Measurements from ENCODE around the gene GAS2L2. TPM values are rescaled to one million over a fixed set of nuclear protein-coding genes. Genes with fewer than 3 reads are reported as not detected.

Gene GAS2L2
- total RNA-seq, 1 donor from 2014 or later, result not detected

DNA sequence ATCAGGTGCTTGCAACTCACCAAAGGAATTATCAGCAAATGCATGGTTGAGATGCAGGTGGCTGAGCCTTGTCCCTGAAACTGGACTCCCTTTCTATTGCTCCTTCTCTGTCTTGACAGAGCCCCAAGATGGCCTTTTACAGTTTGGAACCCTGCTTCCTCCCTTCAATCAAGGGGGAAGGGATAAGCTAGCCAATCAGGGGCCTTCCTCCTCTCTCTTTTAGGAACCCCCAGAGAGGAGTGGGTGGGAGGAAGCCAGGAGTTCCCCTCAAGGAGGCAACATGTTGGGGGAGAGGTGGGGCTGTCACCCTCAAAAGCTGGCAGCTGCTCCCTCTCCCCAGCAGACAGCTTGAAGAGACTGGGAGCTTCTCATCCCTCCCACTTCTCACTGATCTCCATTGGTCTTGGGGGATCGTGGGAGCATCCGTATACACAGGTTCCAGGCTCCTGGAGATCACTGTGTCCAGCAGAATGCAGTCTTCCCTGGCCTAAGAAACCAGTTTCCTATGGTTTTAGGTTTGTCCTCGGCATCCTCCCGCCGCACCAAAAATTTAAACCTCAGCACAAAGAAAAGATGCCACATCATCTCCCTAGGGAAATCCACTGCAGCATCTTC is 14.4 kb downstream of the GAS2L2 start:
- DNase-seq (ENCODE audit: low read depth) (no peak), FAIRE-seq (no peak)
- Histone ChIP-seq H3K4me3 (ENCODE audit: low read depth, low read length) (no peak overlapping the region), H3K27me3 (ENCODE audit: control insufficient read depth, insufficient read depth, low read length) (peaks cover 25% of the 10 kb centered on the region), H3K36me3 (ENCODE audit: control insufficient read depth, insufficient read depth, low read length) (no peaks in the 10 kb centered on the region)
- TF ChIP-seq, protein P1, sequence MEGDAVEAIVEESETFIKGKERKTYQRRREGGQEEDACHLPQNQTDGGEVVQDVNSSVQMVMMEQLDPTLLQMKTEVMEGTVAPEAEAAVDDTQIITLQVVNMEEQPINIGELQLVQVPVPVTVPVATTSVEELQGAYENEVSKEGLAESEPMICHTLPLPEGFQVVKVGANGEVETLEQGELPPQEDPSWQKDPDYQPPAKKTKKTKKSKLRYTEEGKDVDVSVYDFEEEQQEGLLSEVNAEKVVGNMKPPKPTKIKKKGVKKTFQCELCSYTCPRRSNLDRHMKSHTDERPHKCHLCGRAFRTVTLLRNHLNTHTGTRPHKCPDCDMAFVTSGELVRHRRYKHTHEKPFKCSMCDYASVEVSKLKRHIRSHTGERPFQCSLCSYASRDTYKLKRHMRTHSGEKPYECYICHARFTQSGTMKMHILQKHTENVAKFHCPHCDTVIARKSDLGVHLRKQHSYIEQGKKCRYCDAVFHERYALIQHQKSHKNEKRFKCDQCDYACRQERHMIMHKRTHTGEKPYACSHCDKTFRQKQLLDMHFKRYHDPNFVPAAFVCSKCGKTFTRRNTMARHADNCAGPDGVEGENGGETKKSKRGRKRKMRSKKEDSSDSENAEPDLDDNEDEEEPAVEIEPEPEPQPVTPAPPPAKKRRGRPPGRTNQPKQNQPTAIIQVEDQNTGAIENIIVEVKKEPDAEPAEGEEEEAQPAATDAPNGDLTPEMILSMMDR (IDR thresholded peaks at IDR 0.05; ENCODE audit: insufficient read depth, low read length, severe bottlenecking), result no peak

DNA sequence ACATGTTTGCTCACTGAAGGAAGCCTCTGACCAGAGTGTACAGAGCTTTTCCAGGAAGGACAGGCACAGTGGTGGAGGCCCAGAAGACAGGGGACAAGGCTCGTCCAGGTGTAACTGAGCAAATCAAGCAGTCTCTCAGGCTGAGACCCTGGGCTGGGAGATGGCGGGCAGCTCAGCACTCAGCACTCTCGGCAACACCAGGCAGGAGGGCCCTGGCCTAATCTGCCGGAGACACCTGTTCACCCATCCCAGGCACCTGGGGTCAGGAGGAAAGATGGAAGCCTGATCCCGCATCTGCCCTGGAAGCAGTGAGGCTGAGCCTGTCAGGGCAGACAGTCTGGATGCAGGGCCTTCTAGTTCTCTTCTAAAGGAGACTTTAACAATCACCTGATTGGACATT is 16.8 kb downstream of the GAS2L2 start:
- FAIRE-seq (no peak), DNase-seq (ENCODE audit: low read depth) (no peak)
- TF ChIP-seq, protein P1 (IDR thresholded peaks at IDR 0.05; ENCODE audit: insufficient read depth, low read length, severe bottlenecking), result no peak
- H3K27me3 ChIP-seq (ENCODE audit: control insufficient read depth, insufficient read depth, low read length), result peaks cover 19% of the 10 kb centered on the region
- no peak overlapping the region for H3K4me3 ChIP-seq (ENCODE audit: low read depth, low read length)
- H3K36me3 ChIP-seq (ENCODE audit: control insufficient read depth, insufficient read depth, low read length), result no peaks in the 10 kb centered on the region

DNA sequence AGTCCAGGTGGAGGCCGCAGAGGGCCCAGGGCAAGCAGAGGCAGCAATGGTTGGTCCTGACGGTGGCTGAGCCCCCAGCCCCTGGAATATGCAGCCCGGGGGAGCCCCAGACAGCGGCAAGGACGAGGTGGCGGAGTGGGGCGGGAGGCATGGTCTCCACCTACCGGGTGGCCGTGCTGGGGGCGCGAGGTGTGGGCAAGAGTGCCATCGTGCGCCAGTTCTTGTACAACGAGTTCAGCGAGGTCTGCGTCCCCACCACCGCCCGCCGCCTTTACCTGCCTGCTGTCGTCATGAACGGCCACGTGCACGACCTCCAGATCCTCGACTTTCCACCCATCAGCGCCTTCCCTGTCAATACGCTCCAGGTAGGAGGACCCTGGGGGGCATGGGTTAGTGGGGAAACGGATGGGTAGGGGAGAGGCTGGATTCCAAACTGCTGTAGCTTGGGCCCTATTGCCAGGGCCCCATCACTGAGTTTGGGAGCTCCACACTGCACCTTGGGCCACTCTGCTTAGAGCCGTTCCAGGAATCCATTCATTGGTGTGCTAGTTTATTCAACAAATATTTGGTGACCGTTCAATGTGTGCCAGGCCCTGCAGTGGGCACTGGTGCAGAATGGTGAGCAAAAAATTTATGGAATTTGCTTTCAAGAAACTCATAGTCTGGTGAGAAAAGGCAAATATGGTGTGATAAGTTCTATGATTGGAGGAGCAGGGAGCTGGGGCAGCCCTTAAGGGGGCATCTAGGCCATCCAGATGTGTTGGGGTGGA is 17.8 kb downstream of the GAS2L2 start:
- Histone ChIP-seq H3K27me3 (ENCODE audit: control insufficient read depth, insufficient read depth, low read length) (peaks cover 11% of the 10 kb centered on the region), H3K36me3 (ENCODE audit: control insufficient read depth, insufficient read depth, low read length) (no peaks in the 10 kb centered on the region), H3K4me3 (ENCODE audit: low read depth, low read length) (no peak overlapping the region)
- FAIRE-seq (no peak), DNase-seq (ENCODE audit: low read depth) (no peak)
- TF ChIP-seq, protein P1 (IDR thresholded peaks at IDR 0.05; ENCODE audit: insufficient read depth, low read length, severe bottlenecking), result no peak

DNA sequence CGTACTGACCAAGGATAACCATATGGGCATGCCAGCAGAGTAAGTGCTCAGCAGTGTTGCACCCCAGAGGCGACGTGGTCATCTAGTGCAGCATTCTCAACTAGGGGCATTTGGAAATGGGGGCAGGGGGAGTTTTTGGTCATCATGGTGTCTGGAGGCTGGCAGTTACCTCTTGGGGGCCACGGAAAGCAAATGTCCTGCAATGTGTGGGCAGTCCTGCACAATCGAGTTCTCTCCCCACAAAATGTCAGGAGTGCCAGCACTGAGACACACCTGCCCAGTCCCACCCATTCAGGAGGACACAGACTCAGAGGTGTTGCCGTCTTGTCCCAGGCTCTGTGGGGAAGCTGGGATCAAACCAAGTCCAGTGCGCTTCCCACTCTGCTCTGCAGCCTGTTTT is 18.6 kb downstream of the GAS2L2 start:
- FAIRE-seq (no peak), DNase-seq (ENCODE audit: low read depth) (no peak)
- peaks cover 6% of the 10 kb centered on the region for H3K27me3 ChIP-seq (ENCODE audit: control insufficient read depth, insufficient read depth, low read length)
- TF ChIP-seq, protein P1 (IDR thresholded peaks at IDR 0.05; ENCODE audit: insufficient read depth, low read length, severe bottlenecking), result no peak
- no peaks in the 10 kb centered on the region for H3K36me3 ChIP-seq (ENCODE audit: control insufficient read depth, insufficient read depth, low read length)
- H3K4me3 ChIP-seq (ENCODE audit: low read depth, low read length), result no peak overlapping the region

DNA sequence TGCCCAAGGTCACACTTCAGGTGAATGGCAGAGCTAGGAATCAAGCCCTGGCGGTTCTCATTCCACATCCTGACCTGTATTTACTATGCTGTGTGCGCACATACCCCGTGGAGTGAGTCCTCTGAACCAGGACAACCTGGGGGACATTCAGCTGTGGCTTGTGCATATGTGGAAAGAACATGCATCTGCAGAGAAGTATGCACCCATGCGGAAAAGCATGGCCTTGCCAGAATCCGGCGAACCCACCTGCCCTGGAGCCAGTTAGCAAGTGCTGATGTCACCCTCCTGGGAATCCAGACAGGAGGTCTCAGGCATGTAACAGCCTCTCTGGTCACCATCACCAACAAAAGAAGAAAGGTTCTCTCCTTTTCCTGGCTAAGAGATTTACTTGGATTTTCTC is 19.7 kb downstream of the GAS2L2 start:
- no peak for DNase-seq (ENCODE audit: low read depth)
- Histone ChIP-seq H3K36me3 (ENCODE audit: control insufficient read depth, insufficient read depth, low read length) (no peaks in the 10 kb centered on the region), H3K27me3 (ENCODE audit: control insufficient read depth, insufficient read depth, low read length) (peaks cover 4% of the 10 kb centered on the region), H3K4me3 (ENCODE audit: low read depth, low read length) (no peak overlapping the region)
- no peak for FAIRE-seq
- TF ChIP-seq, protein P1 (IDR thresholded peaks at IDR 0.05; ENCODE audit: insufficient read depth, low read length, severe bottlenecking), result no peak

Data from bronchial epithelial cell (primary cell).